ENCODE results near the gene CTBP2. TPM values are rescaled to one million over a fixed set of nuclear protein-coding genes. Genes with fewer than 3 reads are reported as not detected.
A peak's percentile ranks its signal among the peaks of the same experiment; 100 is the strongest.

CTBP2 gene
- total RNA-seq, 1 donor from 2014 or later: 123 TPM

GRCh38 chr10:125121003-125121402 lies 39.4 kb downstream of the CTBP2 start:
- peak; percentile 43 for FAIRE-seq
- peak; percentile 74 for DNase-seq (ENCODE audit: low read depth)
- peak; percentile 42 for TF ChIP-seq CTCF (IDR thresholded peaks at IDR 0.05; ENCODE audit: insufficient read depth, low read length, severe bottlenecking)
- Histone ChIP-seq H3K27me3 (ENCODE audit: control insufficient read depth, insufficient read depth, low read length) (no peaks in the 10 kb centered on the region), H3K36me3 (ENCODE audit: control insufficient read depth, insufficient read depth, low read length) (peaks cover 6% of the 10 kb centered on the region), H3K4me3 (ENCODE audit: low read depth, low read length) (no peak overlapping the region)

- no peak for TF ChIP-seq CTCF (IDR thresholded peaks at IDR 0.05; ENCODE audit: insufficient read depth, low read length, severe bottlenecking)
- H3K4me3 ChIP-seq (ENCODE audit: low read depth, low read length): no peak overlapping the region
- no peak for FAIRE-seq
- H3K36me3 ChIP-seq (ENCODE audit: control insufficient read depth, insufficient read depth, low read length): peaks cover 6% of the 10 kb centered on the region
- H3K27me3 ChIP-seq (ENCODE audit: control insufficient read depth, insufficient read depth, low read length): no peaks in the 10 kb centered on the region
- no peak for DNase-seq (ENCODE audit: low read depth)
Measured at GRCh38 chr10:125120053-125120710, 40.2 kb downstream of the CTBP2 start.

- H3K27me3 ChIP-seq (ENCODE audit: control insufficient read depth, insufficient read depth, low read length): no peaks in the 10 kb centered on the region
- H3K4me3 ChIP-seq (ENCODE audit: low read depth, low read length): no peak overlapping the region
- no peak for FAIRE-seq
- no peak for DNase-seq (ENCODE audit: low read depth)
- H3K36me3 ChIP-seq (ENCODE audit: control insufficient read depth, insufficient read depth, low read length): peaks cover 8% of the 10 kb centered on the region
- no peak for TF ChIP-seq CTCF (IDR thresholded peaks at IDR 0.05; ENCODE audit: insufficient read depth, low read length, severe bottlenecking)
Measured at GRCh38 chr10:125118701-125119100, 41.7 kb downstream of the CTBP2 start.

- no peak for TF ChIP-seq CTCF (IDR thresholded peaks at IDR 0.05; ENCODE audit: insufficient read depth, low read length, severe bottlenecking)
- FAIRE-seq: no peak
- no peak for DNase-seq (ENCODE audit: low read depth)
- no peaks in the 10 kb centered on the region for H3K27me3 ChIP-seq (ENCODE audit: control insufficient read depth, insufficient read depth, low read length)
- H3K4me3 ChIP-seq (ENCODE audit: low read depth, low read length): no peak overlapping the region
- H3K36me3 ChIP-seq (ENCODE audit: control insufficient read depth, insufficient read depth, low read length): peaks cover 8% of the 10 kb centered on the region
Measured at GRCh38 chr10:125118011-125118611, 42.3 kb downstream of the CTBP2 start.

- H3K27me3 ChIP-seq (ENCODE audit: control insufficient read depth, insufficient read depth, low read length): no peaks in the 10 kb centered on the region
- H3K36me3 ChIP-seq (ENCODE audit: control insufficient read depth, insufficient read depth, low read length): peaks cover 8% of the 10 kb centered on the region
- no peak overlapping the region for H3K4me3 ChIP-seq (ENCODE audit: low read depth, low read length)
- FAIRE-seq (no peak), DNase-seq (ENCODE audit: low read depth) (no peak)
- no peak for TF ChIP-seq CTCF (IDR thresholded peaks at IDR 0.05; ENCODE audit: insufficient read depth, low read length, severe bottlenecking)
Measured at GRCh38 chr10:125116652-125117310, 43.6 kb downstream of the CTBP2 start.
